ENCODE data around the gene TMEM98.
"Not testable (repeated sequence)": the region's sequence is repeated elsewhere in the genome, so short reads cannot be mapped to it uniquely, and the experiment has no call there.

The TMEM98 gene

GRCh38 chr17:32987868-32988267 is 59.9 kb downstream of the TMEM98 start:
- DNase-seq = not testable (repeated sequence)

GRCh38 chr17:32988481-32989101 is 60.6 kb downstream of the TMEM98 start:
- no peak for DNase-seq

- no peak for DNase-seq
Observed at GRCh38 chr17:32992321-32993033, 64.5 kb downstream of the TMEM98 start.

- DNase-seq = no peak
Observed at GRCh38 chr17:32993977-32994376, 66.0 kb downstream of the TMEM98 start.
